ENCODE data around the gene SH3PXD2A.

SH3PXD2A gene

GRCh38 chr10:103870516-103870915, 15.1 kb upstream of the SH3PXD2A start:
- no peaks in the 10 kb centered on the region for H3K4me1 Mint-ChIP-seq (ENCODE audit: low read depth in 2 of 2)
- ATAC-seq (replicated peaks) (no peak), DNase-seq (no peak)
- peaks cover 14% of the 10 kb centered on the region for H3K36me3 Mint-ChIP-seq (ENCODE audit: insufficient read depth)
- no peaks in the 10 kb centered on the region for H3K9me3 Mint-ChIP-seq
- H3K27ac Mint-ChIP-seq = no peak overlapping the region
- H3K4me3 Mint-ChIP-seq = no peak overlapping the region
- no peaks in the 10 kb centered on the region for H3K27me3 Mint-ChIP-seq

- no peaks in the 10 kb centered on the region for H3K4me1 Mint-ChIP-seq (ENCODE audit: low read depth in 2 of 2)
- peaks cover 0 to 2% of the 10 kb centered on the region in 2 donors for H3K9me3 Mint-ChIP-seq
- H3K4me3 Mint-ChIP-seq = no peak overlapping the region
- H3K27me3 Mint-ChIP-seq = no peaks in the 10 kb centered on the region
- no peak for DNase-seq
- no peak for ATAC-seq (replicated peaks)
- peaks cover 9% of the 10 kb centered on the region for H3K36me3 Mint-ChIP-seq (ENCODE audit: insufficient read depth)
- no peak overlapping the region for H3K27ac Mint-ChIP-seq
Observed at GRCh38 chr10:103869336-103869735, 14.0 kb upstream of the SH3PXD2A start.

- Mint-ChIP-seq H3K27me3 (no peaks in the 10 kb centered on the region), H3K9me3 (peaks cover 0 to 2% of the 10 kb centered on the region in 2 donors), H3K4me3 (no peak overlapping the region), H3K27ac (peak overlapping the region in 1 of 2 donors; percentile 19), H3K36me3 (ENCODE audit: insufficient read depth) (peaks cover 5% of the 10 kb centered on the region), H3K4me1 (ENCODE audit: low read depth in 2 of 2) (no peaks in the 10 kb centered on the region)
- no peak for ATAC-seq (replicated peaks)
- DNase-seq = no peak
Observed at GRCh38 chr10:103868200-103868599, 12.8 kb upstream of the SH3PXD2A start.

- Mint-ChIP-seq H3K9me3 (peaks cover 0 to 2% of the 10 kb centered on the region in 2 donors), H3K36me3 (ENCODE audit: insufficient read depth) (peaks cover 5% of the 10 kb centered on the region), H3K27me3 (peaks cover 7 to 9% of the 10 kb centered on the region in 2 donors), H3K27ac (no peak overlapping the region), H3K4me3 (no peak overlapping the region), H3K4me1 (ENCODE audit: low read depth in 2 of 2) (no peaks in the 10 kb centered on the region)
- DNase-seq = no peak
- ATAC-seq (replicated peaks) = no peak
Observed at GRCh38 chr10:103861505-103861904, 6.1 kb upstream of the SH3PXD2A start.

- peak; percentile 41 to 68 (median 54) for DNase-seq
- peaks cover 4% of the 10 kb centered on the region for H3K36me3 Mint-ChIP-seq (ENCODE audit: insufficient read depth)
- H3K4me1 Mint-ChIP-seq (ENCODE audit: low read depth in 2 of 2) = peaks cover 4% of the 10 kb centered on the region in 2 donors
- no peak overlapping the region for H3K27ac Mint-ChIP-seq
- H3K9me3 Mint-ChIP-seq = no peaks in the 10 kb centered on the region
- H3K27me3 Mint-ChIP-seq = peaks cover 17 to 21% of the 10 kb centered on the region in 2 donors
- peak; percentile 67 for ATAC-seq (replicated peaks)
- no peak overlapping the region for H3K4me3 Mint-ChIP-seq
Observed at GRCh38 chr10:103859161-103860086, 4.0 kb upstream of the SH3PXD2A start.

GRCh38 chr10:103858360-103858759, 3.0 kb upstream of the SH3PXD2A start:
- H3K36me3 Mint-ChIP-seq (ENCODE audit: insufficient read depth) = no peaks in the 10 kb centered on the region
- no peak overlapping the region for H3K4me3 Mint-ChIP-seq
- peaks cover 28 to 32% of the 10 kb centered on the region in 2 donors for H3K27me3 Mint-ChIP-seq
- H3K4me1 Mint-ChIP-seq (ENCODE audit: low read depth in 2 of 2) = peaks cover 7 to 10% of the 10 kb centered on the region in 2 donors
- H3K27ac Mint-ChIP-seq = no peak overlapping the region
- DNase-seq (no peak), ATAC-seq (replicated peaks) (no peak)
- H3K9me3 Mint-ChIP-seq = no peaks in the 10 kb centered on the region

GRCh38 chr10:103856797-103857170, 1.4 kb upstream of the SH3PXD2A start:
- Mint-ChIP-seq H3K9me3 (no peaks in the 10 kb centered on the region), H3K4me3 (peak overlapping the region in 1 of 2 donors; percentile 43), H3K27me3 (peaks cover 42 to 46% of the 10 kb centered on the region in 2 donors), H3K27ac (no peak overlapping the region), H3K4me1 (ENCODE audit: low read depth in 2 of 2) (peaks cover 7 to 10% of the 10 kb centered on the region in 2 donors), H3K36me3 (ENCODE audit: insufficient read depth) (no peaks in the 10 kb centered on the region)
- ATAC-seq (replicated peaks) (no peak), DNase-seq (no peak)

- no peaks in the 10 kb centered on the region for H3K9me3 Mint-ChIP-seq
- DNase-seq (no peak), ATAC-seq (replicated peaks) (no peak)
- H3K27ac Mint-ChIP-seq = no peak overlapping the region
- peak overlapping the region; percentile 43 to 59 for H3K4me3 Mint-ChIP-seq
- peaks cover 7 to 10% of the 10 kb centered on the region in 2 donors for H3K4me1 Mint-ChIP-seq (ENCODE audit: low read depth in 2 of 2)
- H3K27me3 Mint-ChIP-seq = peaks cover 42 to 46% of the 10 kb centered on the region in 2 donors
- H3K36me3 Mint-ChIP-seq (ENCODE audit: insufficient read depth) = no peaks in the 10 kb centered on the region
Observed at GRCh38 chr10:103855852-103856796, 748 bp upstream of the SH3PXD2A start.

GRCh38 chr10:103854686-103855391, 537 bp downstream of the SH3PXD2A start:
- DNase-seq = no peak
- no peaks in the 10 kb centered on the region for H3K9me3 Mint-ChIP-seq
- H3K27ac Mint-ChIP-seq = no peak overlapping the region
- peak overlapping the region; percentile 76 to 81 for H3K4me3 Mint-ChIP-seq
- H3K27me3 Mint-ChIP-seq = peaks cover 46 to 58% of the 10 kb centered on the region in 2 donors
- peak; percentile 41 for ATAC-seq (replicated peaks)
- H3K4me1 Mint-ChIP-seq (ENCODE audit: low read depth in 2 of 2) = peaks cover 7 to 10% of the 10 kb centered on the region in 2 donors
- H3K36me3 Mint-ChIP-seq (ENCODE audit: insufficient read depth) = no peaks in the 10 kb centered on the region

- peaks cover 7 to 10% of the 10 kb centered on the region in 2 donors for H3K4me1 Mint-ChIP-seq (ENCODE audit: low read depth in 2 of 2)
- DNase-seq = no peak
- peaks cover 52 to 64% of the 10 kb centered on the region in 2 donors for H3K27me3 Mint-ChIP-seq
- no peak overlapping the region for H3K27ac Mint-ChIP-seq
- no peak for ATAC-seq (replicated peaks)
- no peaks in the 10 kb centered on the region for H3K36me3 Mint-ChIP-seq (ENCODE audit: insufficient read depth)
- H3K4me3 Mint-ChIP-seq = peak overlapping the region; percentile 76 to 81
- no peaks in the 10 kb centered on the region for H3K9me3 Mint-ChIP-seq
Observed at GRCh38 chr10:103854265-103854685, 1.1 kb downstream of the SH3PXD2A start.

GRCh38 chr10:103853428-103854264, 1.7 kb downstream of the SH3PXD2A start:
- no peak overlapping the region for H3K27ac Mint-ChIP-seq
- peaks cover 52 to 68% of the 10 kb centered on the region in 2 donors for H3K27me3 Mint-ChIP-seq
- peak overlapping the region; percentile 76 to 81 for H3K4me3 Mint-ChIP-seq

GRCh38 chr10:103852856-103853255, 2.5 kb downstream of the SH3PXD2A start:
- H3K9me3 Mint-ChIP-seq = no peaks in the 10 kb centered on the region
- H3K27ac Mint-ChIP-seq = no peak overlapping the region
- H3K36me3 Mint-ChIP-seq (ENCODE audit: insufficient read depth) = no peaks in the 10 kb centered on the region
- ATAC-seq (replicated peaks) (no peak), DNase-seq (no peak)
- H3K4me3 Mint-ChIP-seq = no peak overlapping the region
- peaks cover 7 to 10% of the 10 kb centered on the region in 2 donors for H3K4me1 Mint-ChIP-seq (ENCODE audit: low read depth in 2 of 2)
- H3K27me3 Mint-ChIP-seq = peaks cover 52 to 74% of the 10 kb centered on the region in 2 donors

More at GRCh38 chr10:103853428-103854264, 1.7 kb downstream of the SH3PXD2A start:
- peaks cover 7 to 10% of the 10 kb centered on the region in 2 donors for H3K4me1 Mint-ChIP-seq (ENCODE audit: low read depth in 2 of 2)
- no peaks in the 10 kb centered on the region for H3K36me3 Mint-ChIP-seq (ENCODE audit: insufficient read depth)
- DNase-seq = no peak
- ATAC-seq (replicated peaks) = no peak
- no peaks in the 10 kb centered on the region for H3K9me3 Mint-ChIP-seq

All from effector memory CD8-positive, alpha-beta T cell (primary cell).